Left lung (tissue), 10 donors: ENCODE data around the gene BCL3. TPM values are rescaled to one million over a fixed set of nuclear protein-coding genes. Genes with fewer than 3 reads are reported as not detected.

Experiments used
- ATAC-seq: fragments of 200-7000 bp; cut with Tn5 transposase; one replicate; pipeline ENCODE4 v1.9.1; 2020; ENCODE audit warnings: moderate library complexity
- DNase-seq, 4 donors: peaks; one replicate each; pipeline ENCODE4 v3.0.0-alpha.2; 2013 to 2020
- H3K27ac ChIP-seq, 2 donors: fragments of 200-600 bp; sonication (generic) in 1 of 2; one replicate each; pipeline versions ENCODE4 v1.5.0 to v1.8.0; 2020 to 2021
- H3K27me3 ChIP-seq, 2 donors: fragments of 200-600 bp; sonication (generic) in 1 of 2; one replicate each; pipeline versions ENCODE4 v1.5.0 to v1.8.0; 2020 to 2021
- H3K36me3 ChIP-seq, 2 donors: fragments of 200-600 bp; sonication (generic) in 1 of 2; one replicate each; pipeline versions ENCODE4 v1.5.0 to v1.8.0; 2020 to 2021
- H3K4me1 ChIP-seq, 2 donors: fragments of 200-600 bp; one replicate each; pipeline ENCODE4 v1.8.0; 2021
- H3K4me3 ChIP-seq, 2 donors: fragments of 200-600 bp; sonication (generic) in 1 of 2; one replicate each; pipeline versions ENCODE4 v1.5.0 to v1.8.0; 2020 to 2021; ENCODE audit warnings: mild to moderate bottlenecking in 1 of 2
- H3K9me3 ChIP-seq, 2 donors: fragments of 200-600 bp; sonication (generic) in 1 of 2; one replicate each; pipeline versions ENCODE4 v1.5.0 to v1.8.0; 2020 to 2021
- CTCF ChIP-seq, 2 donors: fragments of 200-600 bp; sonication (generic) in 1 of 2; IDR thresholded peaks; one replicate each; pipeline versions ENCODE4 v1.5.0 to v1.8.0; 2021; ENCODE audit warnings: antibody characterized with exemption in 2 of 2
- intact Hi-C, 2 donors: fragments of 100-400 bp; cut with DNase I; formaldehyde crosslinking; loops; one replicate each; pipeline versions ENCODE4 v1.11.2 to v1.14.2; 2022
- polyA plus RNA-seq, 6 donors: library from polyadenylated mRNA; unstranded; fragments of 120-200 nt; gene quantifications; one replicate each; pipeline ENCODE4 v1.2.1, GENCODE V29; 2013; ENCODE audit not compliant: insufficient read length in 6 of 6
- total RNA-seq, 2 donors: library from RNA; stranded (reverse); fragmentation: NEBNext Ultra II Directional; extraction: Animal tissue kit (Norgen Biotek cat#: 25700); gene quantifications; one replicate each; pipeline ENCODE4 v1.2.1, GENCODE V29; 2021
- donor health status: DM: no; HTN: yes; CAD: no.
- donor health status: DM: no; HTN: no; CAD: no.

BCL3 gene
- total and polyA plus RNA-seq, 8 donors, result 7.3 to 79.9 (median 13.8) TPM

- Histone ChIP-seq H3K27ac (peak overlapping the region; percentile 94 to 96), H3K36me3 (peaks cover 0 to 77% of the 10 kb centered on the region in 2 donors), H3K9me3 (no peaks in the 10 kb centered on the region), H3K27me3 (no peaks in the 10 kb centered on the region), H3K4me3 (peak overlapping the region; percentile 31 to 83), H3K4me1 (peaks cover 72 to 86% of the 10 kb centered on the region in 2 donors)
- peak in 3 of 4 donors; percentile 80 to 99 (median 95) for DNase-seq
- intact Hi-C loops, result no loop called here
- ATAC-seq, result peak; percentile 69
- TF ChIP-seq CTCF (IDR thresholded peaks at IDR 0.05), result no peak
These were observed 5.6 kb downstream of the BCL3 start for GRCh38 chr19:44753932-44754749.

- peaks cover under 1 to 79% of the 10 kb centered on the region in 2 donors for H3K36me3 ChIP-seq
These were observed 6.2 kb downstream of the BCL3 start for GRCh38 chr19:44754750-44755080.

GRCh38 chr19:44755219-44755618 lies 6.7 kb downstream of the BCL3 start:
- Histone ChIP-seq H3K4me3 (peak overlapping the region in 1 of 2 donors; percentile 83), H3K4me1 (peaks cover 67 to 88% of the 10 kb centered on the region in 2 donors), H3K27me3 (no peaks in the 10 kb centered on the region), H3K9me3 (no peaks in the 10 kb centered on the region), H3K36me3 (peaks cover 3 to 79% of the 10 kb centered on the region in 2 donors), H3K27ac (peak overlapping the region; percentile 94 to 96)
- intact Hi-C loops, result no loop called here
- TF ChIP-seq CTCF (IDR thresholded peaks at IDR 0.05), result no peak
- no peak for DNase-seq
- ATAC-seq, result peak; percentile 1

More at GRCh38 chr19:44754750-44755080, 6.2 kb downstream of the BCL3 start:
- Histone ChIP-seq H3K4me3 (peak overlapping the region in 1 of 2 donors; percentile 83), H3K27ac (peak overlapping the region; percentile 94 to 96), H3K9me3 (no peaks in the 10 kb centered on the region), H3K27me3 (no peaks in the 10 kb centered on the region), H3K4me1 (peaks cover 72 to 89% of the 10 kb centered on the region in 2 donors)
- no peak for ATAC-seq
- no peak for DNase-seq
- no peak for TF ChIP-seq CTCF (IDR thresholded peaks at IDR 0.05)
- intact Hi-C loops, result no loop called here

- H3K27ac ChIP-seq, result peak overlapping the region; percentile 19 to 96
- peaks cover 62 to 88% of the 10 kb centered on the region in 2 donors for H3K4me1 ChIP-seq
These were observed 7.6 kb downstream of the BCL3 start for GRCh38 chr19:44756089-44756562.

More at GRCh38 chr19:44756089-44756562, 7.6 kb downstream of the BCL3 start:
- Histone ChIP-seq H3K4me3 (no peak overlapping the region), H3K36me3 (peaks cover 3 to 80% of the 10 kb centered on the region in 2 donors), H3K27me3 (no peaks in the 10 kb centered on the region), H3K9me3 (no peaks in the 10 kb centered on the region)
- TF ChIP-seq CTCF (IDR thresholded peaks at IDR 0.05), result no peak
- no peak for DNase-seq
- no peak for ATAC-seq
- intact Hi-C loops, result no loop called here
